IMR-90 (cell line): Measurements from ENCODE around the gene KLHL20. TPM values are rescaled to one million over a fixed set of nuclear protein-coding genes. Genes with fewer than 3 reads are reported as not detected.
A peak's percentile ranks its signal among the peaks of the same experiment; 100 is the strongest.

Experiments
- ATAC-seq: fragments of 200-7000 bp; cut with Tn5 transposase; 2 replicates; pipeline ENCODE4 v1.9.1; 2020; ENCODE audit warnings: low read depth, mild to moderate bottlenecking, moderate library complexity
- BruUV-seq: library from RNA; stranded (reverse); fragments of 400-500 nt; replicated peaks from 2 replicates; lab custom pipeline; 2021; lab: Mats Ljungman, UMichigan
- CTCF ChIA-PET: fragments of 300-600 bp; formaldehyde crosslinking; extraction: SDS; loops from one replicate; lab custom pipeline; 2021; ENCODE audit warnings: antibody characterized with exemption; lab: Yijun Ruan, JAX
- POLR2A ChIA-PET: fragments of 300-600 bp; sonication (Branson Sonifier 250); formaldehyde crosslinking; loops from one replicate; lab custom pipeline; 2022; ENCODE audit warnings: antibody characterized with exemption; ENCODE audit not compliant: unreplicated experiment; lab: Charles Lee
- DNase-seq: peaks from one replicate; pipeline ENCODE4 v3.0.0; 2013
- H2AFZ ChIP-seq: replicated peaks from 2 replicates; pipeline ENCODE3; 2013; ENCODE audit warnings: low read length, mild to moderate bottlenecking; ENCODE audit not compliant: poor library complexity
- H2AK5ac ChIP-seq: 2 replicates; pipeline ENCODE4 v1.6.1; 2013; ENCODE audit warnings: low read depth, low read length, inconsistent platforms
- H2AK9ac ChIP-seq: replicated peaks from 2 replicates; pipeline ENCODE3; 2013; ENCODE audit warnings: mild to moderate bottlenecking, low read depth, low read length, moderate library complexity; ENCODE audit not compliant: poor library complexity
- H2BK120ac ChIP-seq: 2 replicates; pipeline ENCODE4 v1.6.1; 2013; ENCODE audit warnings: low read depth, low read length, inconsistent platforms
- H2BK15ac ChIP-seq: 3 replicates; pipeline ENCODE4 v1.6.1; 2013; ENCODE audit warnings: low read depth, low read length, inconsistent platforms
- H2BK20ac ChIP-seq: 2 replicates; pipeline ENCODE4 v1.6.1; 2013; ENCODE audit warnings: low read depth, mild to moderate bottlenecking, inconsistent platforms, low read length, moderate library complexity
- H2BK5ac ChIP-seq: 2 replicates; pipeline ENCODE4 v1.6.1; 2013; ENCODE audit warnings: mild to moderate bottlenecking, low read depth, low read length, inconsistent platforms; ENCODE audit not compliant: poor library complexity, severe bottlenecking
- H3K14ac ChIP-seq: replicated peaks from 2 replicates; pipeline ENCODE4 v1.6.1; 2013; ENCODE audit warnings: low read depth, low read length, inconsistent platforms
- H3K18ac ChIP-seq: 2 replicates; pipeline ENCODE4 v1.6.1; 2013; ENCODE audit warnings: low read depth, low read length, control low read depth
- H3K23ac ChIP-seq: 2 replicates; pipeline ENCODE4 v1.6.1; 2013; ENCODE audit warnings: low read depth, low read length, inconsistent platforms
- H3K27ac ChIP-seq: 2 replicates; pipeline ENCODE4 v1.5.1; 2013; ENCODE audit warnings: mild to moderate bottlenecking, control low read depth, low read length; ENCODE audit not compliant: insufficient read depth
- H3K27me3 ChIP-seq: 2 replicates; pipeline ENCODE4 v1.6.1; 2013; ENCODE audit warnings: low read length; ENCODE audit not compliant: control insufficient read depth, insufficient read depth
- H3K36me3 ChIP-seq: 2 replicates; pipeline ENCODE4 v1.6.1; 2013; ENCODE audit warnings: low read length, mixed read lengths; ENCODE audit not compliant: control insufficient read depth, insufficient read depth
- H3K4ac ChIP-seq: 2 replicates; pipeline ENCODE4 v1.6.1; 2013; ENCODE audit warnings: low read depth, low read length, inconsistent platforms
- H3K4me1 ChIP-seq: 2 replicates; pipeline ENCODE4 v1.6.1; 2013; ENCODE audit warnings: low read length, mixed read lengths; ENCODE audit not compliant: control insufficient read depth, insufficient read depth
- H3K4me2 ChIP-seq: 2 replicates; pipeline ENCODE4 v1.6.1; 2013; ENCODE audit warnings: low read depth, mild to moderate bottlenecking, control low read depth, low read length, moderate library complexity
- H3K4me3 ChIP-seq: 2 replicates; pipeline ENCODE4 v1.5.1; 2013; ENCODE audit warnings: low read depth, mild to moderate bottlenecking, control low read depth, low read length, moderate library complexity; ENCODE audit not compliant: insufficient read depth
- H3K56ac ChIP-seq: 2 replicates; pipeline ENCODE4 v1.6.1; 2013; ENCODE audit warnings: low read length, inconsistent platforms; ENCODE audit not compliant: insufficient read depth; ENCODE audit errors: extremely low read depth
- H3K79me1 ChIP-seq, 2 experiments: 2 replicates each; pipeline ENCODE4 v1.6.1; 2013; ENCODE audit warnings: low read length in 2 of 2, inconsistent platforms in 1 of 2, low read depth in 1 of 2
- H3K9ac ChIP-seq: 2 replicates; pipeline ENCODE4 v1.6.1; 2013; ENCODE audit warnings: low read depth, low read length, control low read depth
- H3K9me1 ChIP-seq: 2 replicates; pipeline ENCODE4 v1.6.1; 2013; ENCODE audit warnings: low read length, inconsistent platforms; ENCODE audit not compliant: insufficient read depth
- H3K9me3 ChIP-seq: 2 replicates; pipeline ENCODE4 v1.6.1; 2013; ENCODE audit warnings: low read length; ENCODE audit not compliant: control insufficient read depth, insufficient read depth
- H4K20me1 ChIP-seq: 2 replicates; pipeline ENCODE4 v1.6.1; 2013; ENCODE audit warnings: low read length, inconsistent platforms; ENCODE audit not compliant: insufficient read depth
- H4K5ac ChIP-seq: 2 replicates; pipeline ENCODE4 v1.6.1; 2013; ENCODE audit warnings: mild to moderate bottlenecking, low read depth, low read length, control low read depth
- H4K8ac ChIP-seq, 2 experiments: 2 replicates each; pipeline ENCODE4 v1.6.1; 2013; ENCODE audit warnings: low read depth in 2 of 2, low read length in 2 of 2, control low read depth in 1 of 2, inconsistent platforms in 1 of 2
- H4K91ac ChIP-seq: 2 replicates; pipeline ENCODE4 v1.6.1; 2013; ENCODE audit warnings: low read depth, low read length, inconsistent platforms; ENCODE audit not compliant: insufficient read depth
- BHLHE40 ChIP-seq: fragments of 150-350 bp; IDR thresholded peaks from 2 replicates; pipeline ENCODE4 v1.6.1; 2016; ENCODE audit warnings: mild to moderate bottlenecking, low read depth, low read length
- MAZ ChIP-seq: IDR thresholded peaks from 2 replicates; pipeline ENCODE4 v1.6.1; 2012; ENCODE audit warnings: low read depth, mild to moderate bottlenecking, low read length, improper control_type of control experiment, moderate library complexity, borderline replicate concordance
- MXI1 ChIP-seq: IDR thresholded peaks from 2 replicates; pipeline ENCODE4 v1.6.1; 2012; ENCODE audit warnings: low read depth, mild to moderate bottlenecking, low read length, moderate library complexity, borderline replicate concordance
- RCOR1 ChIP-seq: IDR thresholded peaks from 2 replicates; pipeline ENCODE4 v1.6.1; 2012; ENCODE audit warnings: mild to moderate bottlenecking, low read length, improper control_type of control experiment; ENCODE audit not compliant: insufficient replicate concordance
- WGBS, 2 experiments: methylation state at CpG; one replicate each; pipeline versions ENCODE4 v1.1.5 to v1.1.7; 2013; ENCODE audit warnings: missing lambda C conversion rate in 2 of 2; ENCODE audit not compliant: insufficient read length in 1 of 2; ENCODE audit errors: extremely low coverage in 2 of 2; 5-methylcytosine and 5-hydroxymethylcytosine counted together
- dilution Hi-C: fragments of 300-500 bp; cut with HindIII; formaldehyde crosslinking; loops from one replicate; pipeline ENCODE4 v1.14.3; 2018; ENCODE audit warnings: low sequenced_read_pairs; ENCODE audit not compliant: unreplicated experiment
- in situ Hi-C: fragments of 300-500 bp; cut with MboI; formaldehyde crosslinking; loops from 3 replicates; pipeline ENCODE4 v1.14.3; 2019; ENCODE audit warnings: low sequenced_read_pairs, inconsistent platforms, mixed read lengths
- intact Hi-C: fragments of 100-400 bp; cut with micrococcal nuclease; formaldehyde crosslinking; loops from 2 replicates; pipeline ENCODE4 v1.10.0; 2022
- polyA plus RNA-seq, 3 experiments: library from polyadenylated mRNA; depleted of rRNA; stranded (reverse); fragments of >200 nt; gene quantifications; 2 replicates each; pipeline ENCODE4 v1.2.3, GENCODE V29; 2012; ENCODE audit warnings: low replicate concordance in 1 of 3
- total RNA-seq: library from RNA; depleted of rRNA; stranded (reverse); fragments of >200 nt; gene quantifications from 2 replicates; pipeline ENCODE4 v1.2.3, GENCODE V29; 2012

KLHL20 gene
- total and polyA plus RNA-seq, 2 of the 4 experiments (the other 2 are of a cell fraction), result 13.5 to 23.3 TPM

DNA sequence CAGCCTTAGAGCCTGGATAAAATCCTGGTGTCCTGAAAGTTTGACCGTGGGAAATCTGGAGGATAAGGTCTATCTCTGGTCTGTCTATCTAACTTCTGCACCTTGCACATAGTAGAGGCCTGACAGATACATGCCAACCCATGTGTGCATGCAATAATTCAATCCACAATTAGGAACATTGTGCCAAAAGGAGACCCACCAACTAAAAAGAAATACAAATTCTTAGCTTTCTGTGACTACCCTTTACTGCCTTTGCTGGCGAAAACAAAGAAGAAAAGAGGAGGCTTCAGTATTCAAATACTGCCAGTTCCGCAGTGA is 381 bp upstream of the KLHL20 start:
- DNase-seq (no peak), ATAC-seq (no peak)
- peak overlapping the region; percentile 49; the same call in 1 of the 2 replicates for H4K91ac ChIP-seq
- H3K9me3 ChIP-seq, result no peaks in the 10 kb centered on the region
- peak overlapping the region; percentile 97 for H4K5ac ChIP-seq
- H2BK20ac ChIP-seq, result no peak overlapping the region; the same call in 1 of the 2 replicates
- 0 out of 2 replicates have a peak, but pooled peaks cover 3% of the 10 kb centered on the region for H3K9me1 ChIP-seq
- H3K4me1 ChIP-seq, result no peaks in the 10 kb centered on the region
- H3K18ac ChIP-seq, result no peak overlapping the region
- in situ Hi-C loops (no loop called here), intact Hi-C loops (loop anchor here (1.0 to 10.0 kb wide), 2 partner anchors 236 to 970 kb away; no protein-coding TSS in a partner anchor), dilution Hi-C loops (no loop called here)
- no peak overlapping the region for H3K23ac ChIP-seq
- peak overlapping the region; percentile 95 for H2AFZ ChIP-seq
- no peak overlapping the region for H2AK9ac ChIP-seq
- H3K4ac ChIP-seq, result peak overlapping the region; percentile 40; the same call in 1 of the 2 replicates
- TF ChIP-seq RCOR1 (no peak), MXI1 (no peak), BHLHE40 (no peak), MAZ (no peak)
- H3K9ac ChIP-seq, result no peak overlapping the region
- H2BK120ac ChIP-seq, result no peak overlapping the region
- peaks cover 4% of the 10 kb centered on the region; the same call in 1 of the 2 replicates for H3K27me3 ChIP-seq
- peaks cover 5 to 18% of the 10 kb centered on the region in 2 experiments; a peak in 2 of 4 replicates for H3K79me1 ChIP-seq
- H3K27ac ChIP-seq, result no peak overlapping the region
- H3K4me2 ChIP-seq, result peak overlapping the region; percentile 75
- H3K14ac ChIP-seq, result no peak overlapping the region
- H2BK15ac ChIP-seq, result no peak overlapping the region
- no peak overlapping the region for H2AK5ac ChIP-seq
- H3K4me3 ChIP-seq, result peak overlapping the region; percentile 76; the same call in 1 of the 2 replicates
- H3K56ac ChIP-seq, result no peak overlapping the region
- H4K8ac ChIP-seq, result peak overlapping the region; percentile 100
- no peaks in the 10 kb centered on the region for H4K20me1 ChIP-seq
- POLR2A ChIA-PET, result interaction anchor here (1.2 kb wide), 1 partner anchor 238 kb away, joined by 3 read pairs; no protein-coding TSS in a partner anchor
- no peaks in the 10 kb centered on the region for H3K36me3 ChIP-seq
- CTCF ChIA-PET, result interaction anchor here (0.5 kb wide), 1 partner anchor 43 kb away, joined by 4 read pairs; no protein-coding TSS in a partner anchor
- H2BK5ac ChIP-seq, result peak overlapping the region; percentile 7
- BruUV-seq, result no TSS peak
- no CpG with 5 or more reads among the region's 3 CpGs for WGBS, 2 experiments
